HG02884 (cell line): ENCODE results near the gene LTK.

Experiments
- ATAC-seq: cut with Tn5 transposase; IDR thresholded peaks from one replicate; pipeline ENCODE4 v1.9.1; 2021; ENCODE audit warnings: mild to moderate bottlenecking, moderate library complexity; ENCODE audit not compliant: unreplicated experiment

Gene LTK

DNA sequence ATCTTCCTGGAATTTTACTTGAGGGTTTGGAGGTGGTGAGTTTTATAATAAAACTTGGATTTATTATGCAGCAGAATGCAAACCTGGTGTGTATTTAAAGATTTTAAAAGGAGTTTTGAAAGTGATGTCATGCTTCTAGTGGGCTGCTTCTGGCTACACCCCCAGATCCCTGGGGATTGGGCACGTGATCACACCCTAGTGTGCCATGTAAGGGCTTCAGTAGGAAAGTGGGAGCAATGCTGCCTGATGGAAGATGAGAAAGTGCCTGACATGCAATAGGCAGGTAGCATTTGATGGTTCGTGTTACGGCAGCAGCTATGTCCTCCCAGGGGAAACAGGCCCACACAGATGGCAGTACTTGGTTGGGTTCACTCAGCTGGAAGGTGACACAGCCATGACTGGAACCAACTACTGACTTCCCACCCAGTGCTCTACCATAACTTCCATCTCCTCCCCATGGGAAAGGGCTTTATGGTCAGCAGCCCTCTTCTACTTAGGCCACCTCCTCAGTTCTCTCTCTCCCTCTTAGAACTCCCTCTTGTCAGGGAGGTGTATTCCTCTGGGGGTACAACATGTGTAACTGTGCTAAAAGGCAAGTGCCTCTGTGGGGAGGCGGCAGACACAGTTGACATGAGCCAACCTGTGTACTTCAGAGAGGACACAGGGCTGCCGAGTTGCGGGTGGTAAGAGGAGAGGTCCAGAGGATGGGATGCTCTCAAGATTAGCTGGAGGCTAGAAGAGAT is 14.3 kb downstream of the LTK start:
- ATAC-seq: no peak

GRCh38 chr15:41498657-41499056 is 15.0 kb downstream of the LTK start:
- ATAC-seq: no peak

GRCh38 chr15:41495736-41496599 is 17.7 kb downstream of the LTK start:
- ATAC-seq: no peak

GRCh38 chr15:41494922-41495735 is 18.5 kb downstream of the LTK start:
- ATAC-seq: no peak

DNA sequence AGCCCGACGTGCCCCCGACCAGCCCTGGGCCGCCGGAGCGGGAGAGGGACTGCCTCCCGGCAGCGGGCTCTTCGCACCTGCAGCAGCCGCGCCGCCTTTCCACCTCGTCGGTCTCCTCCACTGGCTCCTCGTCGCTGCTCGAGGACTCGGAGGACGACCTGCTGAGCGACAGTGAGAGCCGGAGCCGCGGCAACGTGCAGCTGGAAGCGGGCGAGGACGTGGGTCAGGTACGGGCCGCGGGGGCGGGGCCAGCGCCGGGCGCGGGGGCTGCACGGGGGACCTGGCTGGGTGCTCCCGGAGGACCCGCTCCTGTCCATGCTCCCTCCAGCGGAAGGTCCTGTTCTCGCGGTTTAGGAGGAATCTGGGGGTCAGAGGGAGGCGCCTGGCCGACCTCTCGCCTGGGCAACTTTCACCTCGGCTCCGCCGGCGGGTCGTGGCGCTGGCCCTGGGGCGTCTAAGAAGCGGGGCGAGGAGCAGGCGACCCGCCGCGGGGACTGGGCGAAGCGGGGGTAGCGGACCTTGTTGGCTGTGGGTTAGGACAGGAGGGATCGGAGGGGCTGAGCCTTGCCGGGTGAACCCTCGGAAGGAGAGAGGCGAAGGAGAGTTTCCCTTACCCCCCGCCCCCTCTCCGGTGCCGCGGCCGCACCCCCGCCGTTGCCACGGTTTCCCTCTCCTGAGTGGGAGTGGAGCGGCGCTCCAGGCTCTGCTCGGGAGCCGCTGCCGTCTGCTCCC is 19.3 kb downstream of the LTK start:
- ATAC-seq: peak; percentile 7

- ATAC-seq: no peak
These were observed 19.8 kb downstream of the LTK start for GRCh38 chr15:41493902-41494189.

- peak; percentile 63 for ATAC-seq
These were observed 20.3 kb downstream of the LTK start, which contains the start of gene ITPKA for GRCh38 chr15:41493205-41493901. Gene ITPKA, plus strand, starts transcription at chr15:41493874. Its CDS starts 54 bp downstream, at chr15:41493928.

DNA sequence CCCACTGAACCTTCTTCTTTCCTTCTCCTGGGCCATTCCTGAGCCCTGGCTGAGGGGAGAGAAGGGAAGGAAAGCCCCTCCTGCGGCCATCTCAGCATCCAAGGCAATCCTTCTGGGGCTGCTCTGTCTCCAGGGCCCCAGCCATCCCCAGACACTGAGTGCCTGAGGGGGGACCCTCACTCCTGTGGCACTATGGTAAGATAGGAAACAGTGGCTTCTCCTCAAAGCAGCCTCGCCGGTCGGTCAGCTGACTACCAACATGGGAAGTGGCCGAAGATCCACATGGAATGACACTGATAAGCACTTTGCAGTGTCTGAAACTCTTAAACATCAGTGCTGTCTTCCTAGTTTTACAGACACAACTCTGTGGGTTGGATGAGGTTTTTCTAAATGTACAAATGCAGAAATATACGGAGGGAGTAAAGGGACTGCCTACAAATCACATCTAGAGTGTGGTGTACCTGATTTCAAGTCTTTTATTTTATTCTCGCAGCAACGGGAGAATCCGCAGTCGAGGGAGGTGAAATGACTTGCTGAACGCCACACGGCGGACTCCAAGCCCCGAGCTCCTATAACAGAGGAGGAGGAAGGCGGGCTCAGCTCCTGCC is 20.9 kb downstream of the LTK start:
- no peak for ATAC-seq

GRCh38 chr15:41491889-41492288 is 21.7 kb downstream of the LTK start:
- no peak for ATAC-seq

DNA sequence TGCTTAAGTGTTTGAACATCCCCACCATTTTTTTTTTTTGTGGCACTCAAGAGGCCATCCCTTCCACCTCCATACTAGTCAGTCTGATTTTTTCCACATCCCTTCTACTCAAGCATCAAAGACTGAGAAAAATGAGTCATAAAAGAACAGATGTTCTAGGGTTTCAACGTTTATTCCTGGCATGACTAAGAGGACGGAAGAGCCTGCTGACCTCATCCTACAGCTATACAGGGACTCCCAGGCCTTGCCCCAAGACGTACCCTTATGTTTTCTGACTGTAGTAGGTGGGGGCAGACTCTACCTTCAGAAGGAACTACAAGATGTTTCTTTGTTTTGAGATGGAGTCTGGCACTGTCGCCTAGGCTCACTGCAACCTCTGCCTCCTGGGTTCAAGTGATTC is 23.3 kb downstream of the LTK start:
- no peak for ATAC-seq

DNA sequence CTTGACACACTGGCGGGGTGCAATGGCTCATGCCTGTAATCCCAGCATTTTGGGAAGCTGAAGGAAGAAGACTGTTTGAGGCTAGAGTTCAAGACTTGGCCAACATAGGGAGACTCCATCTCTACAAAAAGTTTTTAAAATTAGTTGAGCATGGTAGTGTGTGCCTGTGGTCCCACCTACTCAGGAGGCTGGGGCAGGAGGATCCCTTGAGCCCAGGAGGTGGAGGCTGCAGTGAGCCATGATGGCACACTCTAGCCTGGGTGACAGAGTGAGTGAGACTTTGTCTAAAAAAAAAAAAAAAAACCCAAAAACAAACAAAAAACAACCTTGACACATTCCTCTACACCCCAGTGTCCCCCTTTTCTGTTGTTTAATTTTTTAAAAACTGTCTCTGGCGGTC is 24.0 kb downstream of the LTK start:
- no peak for ATAC-seq

DNA sequence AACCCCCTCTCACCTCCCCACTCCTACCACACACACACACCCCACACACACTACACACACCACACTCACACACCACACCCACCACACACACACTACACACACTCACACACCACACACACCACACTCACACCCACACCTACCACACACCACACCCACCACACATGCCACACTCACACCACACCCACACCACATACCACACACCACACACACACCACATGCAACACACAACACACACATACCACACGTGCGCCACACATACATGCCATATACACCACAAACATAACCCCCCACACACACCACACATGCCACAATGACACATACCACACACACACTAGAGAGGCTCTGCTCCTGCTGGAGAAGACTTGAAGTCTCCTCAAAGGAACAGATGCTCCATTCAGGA is 25.8 kb downstream of the LTK start:
- ATAC-seq: no peak

DNA sequence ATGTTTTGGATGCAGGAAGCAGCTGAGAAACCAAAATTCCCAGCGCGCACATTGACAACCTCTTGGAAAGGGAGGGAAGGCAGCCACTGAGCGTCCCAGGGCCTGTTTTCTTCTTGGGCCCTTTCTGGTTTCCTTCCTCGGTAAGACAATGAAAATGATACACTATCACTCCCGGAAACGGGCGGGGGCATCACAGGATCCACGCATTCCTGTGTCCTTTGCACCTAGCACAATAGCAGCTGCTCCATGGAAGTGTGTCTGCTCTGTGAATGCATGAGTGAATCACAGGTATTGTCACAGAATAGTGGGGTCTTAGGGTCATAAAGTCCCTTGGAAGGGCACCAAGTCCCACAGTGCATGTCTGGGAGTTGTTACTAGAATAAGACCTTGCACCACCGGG is 26.2 kb downstream of the LTK start:
- ATAC-seq: no peak

DNA sequence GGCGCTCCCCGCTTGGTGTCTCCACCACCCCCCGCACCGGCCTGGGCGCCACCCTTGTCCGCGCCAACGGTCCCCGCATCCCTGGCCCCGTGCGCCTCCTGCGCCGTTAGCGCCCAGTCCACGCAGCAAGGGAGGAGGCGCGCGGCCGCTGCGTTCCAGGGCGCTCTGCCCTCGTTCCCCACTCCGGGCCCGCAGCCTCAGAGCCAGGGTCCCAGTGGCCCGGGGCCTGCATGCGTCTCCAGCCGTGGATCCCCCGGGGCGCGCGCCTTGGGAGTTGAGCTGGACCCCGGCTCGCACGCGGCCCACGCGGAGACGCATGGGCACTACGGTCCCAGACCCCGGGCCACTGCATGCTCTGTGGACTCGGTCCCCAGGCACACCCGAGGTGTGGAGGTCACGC is 27.3 kb downstream of the LTK start:
- no peak for ATAC-seq

DNA sequence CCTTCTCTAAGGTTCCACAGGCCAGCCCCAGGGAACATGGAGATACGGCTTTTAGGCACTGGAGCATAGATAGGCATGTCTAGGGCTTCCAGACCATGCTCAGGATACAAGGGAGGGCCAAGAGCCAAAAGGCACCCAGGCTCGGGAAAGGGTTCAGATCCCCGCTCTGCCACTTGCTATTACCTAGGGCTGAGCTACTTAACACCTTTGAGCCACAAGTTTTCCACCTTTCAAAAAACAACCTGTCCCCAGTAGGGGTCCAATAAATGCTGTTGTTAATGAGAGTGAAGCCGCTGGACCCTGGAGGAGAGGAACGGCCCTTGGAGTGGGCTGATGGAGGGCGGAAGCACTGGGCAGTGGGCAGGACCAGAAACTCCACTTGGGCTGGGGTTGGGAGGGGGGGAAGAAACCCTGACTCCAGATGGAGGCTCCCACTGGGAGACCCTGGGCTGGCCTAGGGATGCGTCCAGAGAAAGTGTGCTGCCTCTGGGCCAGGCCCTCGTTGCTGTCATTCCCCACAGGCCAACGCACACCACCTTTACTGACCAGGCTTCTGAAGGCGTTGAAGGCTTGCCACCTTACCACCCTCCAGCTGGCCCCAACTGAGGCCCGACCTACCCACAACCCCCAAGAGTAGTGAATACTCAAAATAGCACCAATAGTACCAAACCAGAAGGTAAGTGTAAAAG is 28.5 kb downstream of the LTK start:
- ATAC-seq: no peak

- ATAC-seq: no peak
These were observed 30.1 kb downstream of the LTK start for GRCh38 chr15:41483519-41483918.

DNA sequence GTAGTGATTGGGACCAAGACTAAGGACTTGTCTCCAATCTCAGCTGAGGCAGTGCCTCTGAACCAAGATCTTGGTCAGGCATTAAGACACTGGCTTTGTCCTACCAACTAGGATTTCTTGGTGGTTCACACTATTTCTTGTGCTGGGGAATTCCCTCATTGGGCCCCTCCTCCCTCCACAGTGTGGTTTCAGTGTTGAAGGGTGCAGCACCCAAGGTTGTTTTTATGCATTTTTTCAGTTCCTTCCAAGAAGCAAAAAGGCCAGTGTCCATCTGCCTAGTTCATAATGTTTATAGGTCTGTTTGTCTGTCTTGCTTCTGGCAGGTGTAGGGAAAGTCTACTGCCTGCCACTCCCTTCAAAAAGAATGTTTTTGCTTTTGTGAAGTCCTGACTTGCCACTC is 30.5 kb downstream of the LTK start:
- peak; percentile 57 for ATAC-seq

DNA sequence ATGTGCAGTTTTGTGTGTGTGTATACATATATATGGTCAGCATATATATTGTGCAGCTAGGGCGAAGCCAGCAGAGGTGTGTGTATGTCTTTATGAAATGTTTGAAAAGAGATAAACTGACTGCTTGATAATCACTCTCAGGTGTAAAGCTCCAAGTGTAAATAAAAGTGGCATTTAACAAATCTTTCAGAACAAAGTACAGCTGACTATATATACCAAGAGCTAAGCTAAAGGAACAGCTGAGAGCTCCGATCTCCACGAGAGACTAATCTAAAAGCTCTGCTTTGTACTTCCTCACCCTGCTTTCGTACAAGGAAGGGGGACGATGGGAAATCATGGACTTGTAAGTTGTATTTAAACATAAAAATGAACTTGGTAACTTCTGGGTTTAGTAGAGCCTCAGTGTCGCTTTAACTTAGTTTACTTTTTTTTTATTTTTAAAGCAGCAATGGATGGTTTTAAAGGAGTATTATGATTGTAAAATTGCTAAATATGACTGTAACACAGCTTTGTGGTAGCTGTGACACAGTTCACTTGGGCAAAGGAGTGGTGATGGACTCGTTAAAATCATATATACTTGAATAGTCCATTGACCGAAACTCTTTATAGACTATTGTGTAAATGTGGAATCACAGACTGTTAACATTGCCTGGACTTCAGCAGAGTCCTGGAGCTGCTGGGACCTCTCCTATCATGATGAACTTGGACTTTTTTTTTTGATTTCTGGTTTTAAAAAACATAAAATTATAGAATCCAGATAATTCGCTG is 31.3 kb downstream of the LTK start:
- no peak for ATAC-seq
